HS-5 (cell line): ENCODE measurements around the gene BAIAP3.
A peak's percentile ranks its signal among the peaks of the same experiment; 100 is the strongest.

Source experiments
- DNase-seq: peaks from one replicate; pipeline ENCODE4 v3.0.0-alpha.2; 2012; ENCODE audit warnings: low read depth

BAIAP3 gene

GRCh38 chr16:1332618-1333148 lies 762 bp upstream of the BAIAP3 start:
- DNase-seq = no peak

DNA sequence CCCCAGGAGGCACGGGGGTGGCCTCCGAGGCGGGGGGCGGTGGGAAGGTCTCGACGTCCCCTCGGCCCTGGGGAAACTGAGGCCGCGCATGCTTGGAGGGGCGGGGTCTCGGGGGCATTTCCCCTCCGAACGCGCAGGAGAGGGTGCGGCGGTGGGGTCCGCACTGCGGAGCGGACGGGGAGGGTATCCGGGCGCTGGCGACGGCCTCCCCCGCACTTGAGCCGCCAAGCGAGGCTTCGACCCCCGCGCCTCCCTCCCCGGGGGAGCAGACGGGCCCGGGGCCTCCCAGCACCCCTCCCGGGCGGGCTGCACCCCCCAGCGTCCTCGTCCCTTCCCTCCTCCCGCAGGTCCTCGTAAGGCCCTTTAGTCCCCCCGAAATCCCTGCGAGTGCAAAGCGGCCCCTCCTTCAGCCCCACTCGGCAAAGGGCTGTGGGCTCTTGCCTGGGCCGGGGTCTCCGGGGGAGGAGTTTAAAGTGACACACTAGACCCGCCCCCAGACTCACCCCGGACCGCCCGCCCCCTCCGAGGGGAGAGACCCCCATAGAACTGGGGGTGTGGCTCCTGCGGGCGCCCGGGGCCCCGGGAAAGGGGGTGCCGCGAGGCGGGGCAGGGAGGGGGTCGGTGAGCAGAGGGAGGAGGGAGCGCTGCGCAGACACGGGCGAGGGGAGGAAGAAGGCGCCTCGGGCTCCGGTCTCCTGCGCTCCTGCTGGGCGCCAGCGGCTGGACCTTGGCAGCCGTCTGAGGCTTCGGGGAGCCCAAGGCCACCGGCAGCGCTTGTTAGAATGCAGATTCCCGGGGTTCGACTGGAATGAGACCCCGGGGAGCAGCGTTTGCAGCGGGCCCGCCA lies 632 bp downstream of the BAIAP3 start:
- no peak for DNase-seq

DNA sequence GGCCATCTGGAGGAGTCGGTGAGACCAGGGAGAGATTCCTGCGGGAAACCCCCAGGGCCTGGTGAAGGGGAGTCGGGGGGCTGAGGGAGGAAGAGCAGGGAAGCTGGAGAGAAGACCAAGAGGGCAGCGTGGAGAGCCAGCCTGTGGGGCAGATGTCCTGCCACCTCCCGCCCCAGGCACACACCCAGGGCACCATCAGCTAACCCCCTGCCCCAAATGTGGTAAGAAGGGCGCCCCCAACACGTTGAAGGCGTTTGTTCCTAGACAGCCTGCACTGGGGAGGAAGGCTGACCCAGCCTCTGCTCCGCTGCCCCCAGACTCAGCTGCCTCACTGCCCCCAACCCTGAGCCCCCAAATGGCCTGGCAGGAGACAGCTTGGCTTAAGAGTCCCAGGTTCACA lies 1.3 kb downstream of the BAIAP3 start:
- no peak for DNase-seq

DNA sequence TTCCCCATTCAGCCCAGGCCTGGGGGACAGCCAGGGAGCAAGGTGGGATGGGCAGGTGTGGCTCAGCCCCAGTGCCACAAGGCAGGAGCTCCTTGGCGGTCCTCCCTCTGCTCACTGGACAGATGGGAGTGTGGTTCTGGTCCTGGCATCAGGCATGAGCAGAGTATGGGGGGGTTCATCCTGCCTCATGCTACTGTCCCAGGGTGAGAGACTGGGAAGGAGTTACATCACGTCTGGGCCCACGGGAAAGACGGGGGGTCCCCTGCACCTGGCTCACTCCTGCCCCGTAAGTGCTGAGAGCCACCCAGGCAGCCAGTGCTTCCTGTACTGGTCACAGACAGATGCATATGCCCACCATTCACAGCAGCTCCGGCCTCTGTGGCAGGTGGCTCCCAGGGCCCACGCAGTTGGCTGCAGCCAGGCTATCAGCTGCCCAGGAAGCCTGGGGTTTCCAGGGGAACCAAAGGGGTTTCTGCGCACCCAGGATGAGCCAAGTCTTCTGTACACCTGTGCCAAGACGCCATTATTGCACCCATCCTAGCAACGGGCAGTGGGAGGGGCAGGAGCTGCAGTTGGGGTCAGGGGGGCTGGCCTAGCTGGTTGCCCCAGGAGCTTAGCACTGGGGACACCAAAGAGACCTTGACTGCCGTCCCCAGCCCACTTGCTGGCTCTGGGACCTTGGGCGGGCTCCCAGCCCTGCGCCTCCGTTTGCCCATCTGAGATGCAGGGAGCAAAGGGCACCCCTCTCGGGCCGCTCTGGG lies 1.9 kb downstream of the BAIAP3 start:
- no peak for DNase-seq

DNA sequence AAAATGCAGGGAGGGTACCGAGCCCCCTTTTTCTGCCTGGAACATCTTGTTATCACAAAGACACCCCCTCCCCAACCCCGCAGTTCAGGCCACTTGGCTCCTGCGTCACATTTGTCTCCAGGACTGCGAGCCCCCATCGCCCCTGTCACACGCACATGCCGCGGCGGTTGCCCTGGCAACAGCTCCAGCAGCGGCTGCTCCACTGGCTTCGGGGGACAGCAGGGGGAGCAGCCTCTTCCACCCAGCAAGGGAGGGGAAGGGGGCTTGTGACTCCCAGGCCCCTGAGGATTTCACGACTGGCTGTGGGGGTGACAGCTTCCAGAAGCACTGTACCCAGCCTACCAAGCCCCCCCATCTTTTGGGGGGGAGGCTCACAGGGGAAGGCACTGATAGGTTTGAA lies 2.6 kb downstream of the BAIAP3 start:
- no peak for DNase-seq

GRCh38 chr16:1336619-1337018 lies 3.2 kb downstream of the BAIAP3 start:
- no peak for DNase-seq

GRCh38 chr16:1337486-1337885 lies 4.0 kb downstream of the BAIAP3 start:
- no peak for DNase-seq

- DNase-seq = no peak
These were observed 4.8 kb downstream of the BAIAP3 start for GRCh38 chr16:1338119-1338730.

DNA sequence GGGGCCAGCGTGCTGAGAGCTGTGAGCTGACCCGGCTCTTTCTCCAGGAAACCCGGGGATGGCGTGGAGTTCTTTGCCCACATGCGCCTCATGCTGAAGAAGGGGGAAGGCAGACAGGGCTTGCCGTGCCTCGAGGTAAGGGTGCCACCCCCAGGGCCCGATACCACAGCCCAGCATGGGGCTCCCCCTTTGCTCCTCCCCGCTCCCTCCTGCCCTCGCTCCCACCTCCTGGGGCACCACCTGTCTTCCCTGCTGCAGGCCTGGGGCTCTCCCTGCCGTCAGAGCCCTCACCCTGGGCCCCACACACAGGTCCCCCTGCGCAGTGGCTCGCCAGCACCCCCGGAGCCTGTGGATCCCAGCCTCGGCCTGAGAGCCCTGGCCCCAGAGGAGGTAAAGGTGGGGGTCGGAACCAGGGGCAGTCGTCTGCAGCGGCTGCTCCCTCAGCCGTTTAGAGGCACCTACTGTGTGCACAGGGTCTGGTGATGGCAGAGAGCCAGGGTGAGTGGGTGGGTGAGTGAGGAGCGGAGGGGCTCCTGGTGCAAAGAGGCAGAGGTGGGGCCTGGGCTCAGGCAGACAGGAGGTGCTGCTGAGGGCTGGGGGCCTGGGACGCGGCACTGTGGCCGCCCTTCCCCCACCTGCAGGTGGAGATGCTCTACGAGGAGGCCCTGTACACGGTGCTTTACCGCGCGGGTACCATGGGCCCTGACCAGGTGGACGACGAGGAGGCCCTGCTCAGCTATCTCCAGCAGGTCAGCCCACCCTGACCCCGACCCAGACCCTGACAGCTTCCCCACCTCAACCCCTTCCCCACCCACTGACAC lies 5.6 kb downstream of the BAIAP3 start:
- no peak for DNase-seq

- DNase-seq = no peak
These were observed 7.5 kb downstream of the BAIAP3 start for GRCh38 chr16:1340730-1341494.

- no peak for DNase-seq
These were observed 8.3 kb downstream of the BAIAP3 start for GRCh38 chr16:1341495-1342420.

DNA sequence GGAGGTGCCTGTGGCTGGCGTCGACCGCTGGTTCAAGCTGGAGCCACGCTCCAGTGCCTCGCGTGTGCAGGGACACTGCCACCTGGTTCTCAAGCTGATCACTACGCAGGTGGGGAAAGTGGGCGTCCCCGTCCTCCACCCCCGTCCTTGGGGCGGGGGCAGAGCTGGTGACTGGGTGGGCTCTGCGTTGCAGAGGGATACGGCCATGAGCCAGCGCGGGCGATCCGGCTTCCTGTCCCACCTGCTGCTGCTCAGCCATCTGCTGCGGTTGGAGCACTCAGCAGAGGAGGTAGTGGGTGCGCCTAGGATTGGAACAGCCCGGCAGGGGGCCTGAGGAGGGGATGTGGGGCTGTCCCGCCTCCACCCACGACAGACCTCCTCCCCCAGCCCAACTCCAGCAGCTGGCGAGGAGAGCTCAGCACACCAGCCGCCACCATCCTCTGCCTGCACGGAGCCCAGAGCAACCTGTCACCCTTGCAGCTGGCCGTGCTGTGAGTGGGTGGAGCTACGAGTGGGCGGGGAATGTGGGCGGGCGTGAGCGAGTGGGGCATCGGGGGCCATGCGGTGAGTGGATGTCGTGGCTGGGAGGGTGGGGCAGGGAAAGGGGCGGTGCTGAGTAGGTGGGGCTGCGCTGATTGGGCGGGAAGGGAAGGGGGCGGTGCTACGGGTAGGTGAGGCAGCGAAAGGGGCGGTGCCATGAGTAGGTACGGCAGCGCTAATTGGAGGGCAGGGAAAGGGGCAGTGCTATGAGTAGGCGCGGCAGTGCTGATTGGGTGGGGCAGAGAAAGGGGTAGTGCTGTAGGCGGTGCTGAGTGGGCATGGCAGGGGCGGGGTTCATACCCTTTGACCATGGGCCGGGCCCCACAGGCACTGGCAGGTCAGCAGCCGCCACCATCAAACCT lies 9.3 kb downstream of the BAIAP3 start:
- DNase-seq = peak; percentile 64

DNA sequence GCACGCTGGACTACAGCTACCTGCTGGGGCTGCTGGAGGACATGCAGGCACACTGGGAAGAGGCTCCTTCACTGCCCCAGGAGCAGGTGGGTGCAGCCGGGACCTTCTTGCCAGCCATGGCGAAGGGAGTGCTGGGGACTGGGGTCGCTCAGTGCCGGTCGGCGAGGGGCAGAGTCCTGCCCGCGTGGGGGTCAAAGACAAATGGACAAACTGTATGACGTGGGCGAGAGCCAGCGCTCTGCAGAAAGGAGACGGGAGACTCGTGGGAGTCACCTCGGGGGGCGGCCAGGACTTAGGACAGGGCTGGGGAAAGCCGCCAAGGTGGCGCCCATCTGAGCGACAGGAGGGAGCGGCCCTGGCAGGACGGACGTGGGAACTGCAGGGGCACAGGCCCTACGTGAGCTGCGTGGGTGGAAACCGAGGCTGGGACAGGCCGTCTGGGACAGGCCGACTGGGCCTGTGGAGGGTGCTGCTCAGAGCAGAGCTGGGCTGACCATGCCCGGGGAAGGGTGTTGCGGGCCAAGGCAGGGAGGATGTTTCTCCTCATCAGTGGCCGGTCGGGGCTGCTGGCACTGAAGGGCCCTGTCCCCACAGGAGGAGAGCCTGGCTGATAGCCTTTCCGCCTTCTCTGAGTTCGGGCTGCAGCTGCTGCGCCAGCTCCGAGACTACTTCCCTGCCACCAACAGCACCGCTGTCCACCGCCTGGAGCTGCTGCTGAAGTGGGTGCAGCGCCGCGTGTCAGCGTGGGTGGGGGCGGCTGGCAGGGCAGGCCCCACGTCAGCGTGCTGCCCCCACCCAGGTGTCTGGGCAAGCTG lies 10.2 kb downstream of the BAIAP3 start:
- DNase-seq = no peak

- no peak for DNase-seq
These were observed 11.1 kb downstream of the BAIAP3 start for GRCh38 chr16:1344499-1344898.

GRCh38 chr16:1345087-1345486 lies 11.6 kb downstream of the BAIAP3 start:
- no peak for DNase-seq

GRCh38 chr16:1345651-1346421 lies 12.4 kb downstream of the BAIAP3 start:
- no peak for DNase-seq
